Activated T-helper 9 cell treated with anti-CD3 and anti-CD28 coated beads, Interleukin-2, amount 50 U/mL, for 16 hours (primary cell): Measurements from ENCODE around the gene FCRLA.
"Not testable (repeated sequence)": the region's sequence is repeated elsewhere in the genome, so short reads cannot be mapped to it uniquely, and the experiment has no call there.

Experiments
- DNase-seq: peaks from one replicate; pipeline ENCODE4 v3.0.0-alpha.2; 2020; ENCODE audit warnings: low read depth

Gene FCRLA, protein sequence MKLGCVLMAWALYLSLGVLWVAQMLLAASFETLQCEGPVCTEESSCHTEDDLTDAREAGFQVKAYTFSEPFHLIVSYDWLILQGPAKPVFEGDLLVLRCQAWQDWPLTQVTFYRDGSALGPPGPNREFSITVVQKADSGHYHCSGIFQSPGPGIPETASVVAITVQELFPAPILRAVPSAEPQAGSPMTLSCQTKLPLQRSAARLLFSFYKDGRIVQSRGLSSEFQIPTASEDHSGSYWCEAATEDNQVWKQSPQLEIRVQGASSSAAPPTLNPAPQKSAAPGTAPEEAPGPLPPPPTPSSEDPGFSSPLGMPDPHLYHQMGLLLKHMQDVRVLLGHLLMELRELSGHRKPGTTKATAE

GRCh38 chr1:161706482-161707347 is at the start of gene FCRLA:
Gene FCRLA (plus strand): TSS chr1:161707229. CDS start chr1:161707265, 36 bp downstream.
- DNase-seq, result no peak

GRCh38 chr1:161658524-161658923 is 48.5 kb upstream of the FCRLA start:
- not testable (repeated sequence) for DNase-seq

DNA sequence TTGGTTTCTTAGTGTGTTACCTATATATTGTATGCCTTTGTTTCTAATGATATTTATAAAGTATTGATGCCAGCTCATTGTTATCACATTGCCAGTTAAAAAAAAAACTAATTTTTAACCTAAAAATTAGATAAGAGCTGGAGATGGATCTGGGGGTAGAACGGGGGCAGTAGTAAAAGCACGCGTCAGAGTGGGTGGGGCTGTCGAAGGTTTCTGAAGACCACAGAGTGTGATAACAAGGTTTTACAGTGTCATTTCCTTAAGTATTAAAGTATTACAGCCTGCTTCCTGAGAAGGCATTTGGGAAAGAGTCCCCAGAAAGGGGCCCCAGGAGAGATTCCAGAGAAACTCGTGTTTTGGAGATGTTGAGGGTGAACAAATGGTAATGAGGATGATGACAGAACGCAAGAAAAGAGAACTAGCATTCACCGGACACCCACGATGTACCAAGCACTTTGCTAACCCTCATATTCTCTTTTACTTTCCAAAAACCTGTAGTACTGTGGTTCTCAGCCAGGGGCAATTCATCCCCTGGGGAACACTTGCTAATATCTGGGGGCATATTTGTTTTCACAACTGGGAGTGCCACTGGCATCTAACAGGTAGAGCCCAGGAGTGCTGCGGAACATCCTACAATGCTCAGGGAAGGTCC is 45.2 kb upstream of the FCRLA start:
- not testable (repeated sequence) for DNase-seq

DNA sequence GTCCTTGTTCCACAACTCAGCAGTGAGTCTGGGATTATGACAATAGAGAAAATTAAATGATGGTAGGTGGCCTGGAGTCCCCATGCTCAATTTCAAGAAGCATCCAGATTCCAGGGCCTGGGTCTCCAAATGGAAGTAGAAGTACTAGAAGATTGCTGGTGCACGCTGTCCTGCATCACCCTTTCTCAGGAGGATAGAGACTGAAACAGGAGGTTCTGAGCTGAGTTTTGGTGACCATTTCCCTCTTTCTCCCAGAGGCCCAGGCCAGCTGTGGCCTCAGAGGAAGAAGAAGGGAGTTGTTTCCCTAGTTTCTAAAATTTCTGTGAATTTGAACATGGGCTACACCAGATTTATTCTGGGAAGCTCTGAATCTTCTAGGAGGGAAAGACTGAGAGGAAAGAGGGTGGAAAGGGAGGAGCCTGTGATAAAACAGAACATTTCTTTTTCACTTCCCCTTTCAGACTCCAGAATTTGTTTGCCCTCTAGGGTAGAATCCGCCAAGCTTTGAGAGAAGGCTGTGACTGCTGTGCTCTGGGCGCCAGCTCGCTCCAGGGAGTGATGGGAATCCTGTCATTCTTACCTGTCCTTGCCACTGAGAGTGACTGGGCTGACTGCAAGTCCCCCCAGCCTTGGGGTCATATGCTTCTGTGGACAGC is 44.2 kb upstream of the FCRLA start, which contains the start of gene FCGR2B:
TSS of gene FCGR2B (plus strand) at position 460 of the 656 bp plus-strand sequence. CDS start at position 559, 99 bp downstream.
- not testable (repeated sequence) for DNase-seq

- DNase-seq, result not testable (repeated sequence)
Observed at GRCh38 chr1:161663569-161663968, 43.5 kb upstream of the FCRLA start.

- DNase-seq, result not testable (repeated sequence)
Observed at GRCh38 chr1:161664689-161665088, 42.3 kb upstream of the FCRLA start.

- DNase-seq, result not testable (repeated sequence)
Observed at GRCh38 chr1:161671045-161672020, 35.7 kb upstream of the FCRLA start.

DNA sequence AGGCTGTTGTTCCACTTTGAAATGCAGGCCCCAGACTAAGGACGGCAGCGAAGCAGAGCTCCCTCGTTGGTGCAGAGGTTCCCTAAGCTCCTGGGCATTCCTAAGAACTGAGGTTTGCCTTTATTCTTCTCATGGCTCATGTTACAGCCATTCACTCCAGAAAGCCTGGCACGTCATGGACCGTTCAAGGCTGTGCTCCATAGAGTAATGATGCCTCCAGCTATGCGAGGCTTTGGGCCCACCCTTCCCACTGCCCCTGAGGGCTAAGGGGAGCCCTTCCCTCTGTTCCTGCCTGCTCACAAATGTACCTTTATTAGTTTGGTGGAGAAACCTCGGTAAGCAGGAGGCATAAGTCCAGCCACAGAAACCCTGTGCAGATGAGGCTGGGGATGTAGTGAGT is 33.6 kb upstream of the FCRLA start:
- not testable (repeated sequence) for DNase-seq

GRCh38 chr1:161674447-161674846 is 32.6 kb upstream of the FCRLA start:
- DNase-seq, result not testable (repeated sequence)

GRCh38 chr1:161674908-161675307 is 32.1 kb upstream of the FCRLA start:
- DNase-seq, result not testable (repeated sequence)

GRCh38 chr1:161676441-161676840 is 30.6 kb upstream of the FCRLA start:
- DNase-seq, result no peak

DNA sequence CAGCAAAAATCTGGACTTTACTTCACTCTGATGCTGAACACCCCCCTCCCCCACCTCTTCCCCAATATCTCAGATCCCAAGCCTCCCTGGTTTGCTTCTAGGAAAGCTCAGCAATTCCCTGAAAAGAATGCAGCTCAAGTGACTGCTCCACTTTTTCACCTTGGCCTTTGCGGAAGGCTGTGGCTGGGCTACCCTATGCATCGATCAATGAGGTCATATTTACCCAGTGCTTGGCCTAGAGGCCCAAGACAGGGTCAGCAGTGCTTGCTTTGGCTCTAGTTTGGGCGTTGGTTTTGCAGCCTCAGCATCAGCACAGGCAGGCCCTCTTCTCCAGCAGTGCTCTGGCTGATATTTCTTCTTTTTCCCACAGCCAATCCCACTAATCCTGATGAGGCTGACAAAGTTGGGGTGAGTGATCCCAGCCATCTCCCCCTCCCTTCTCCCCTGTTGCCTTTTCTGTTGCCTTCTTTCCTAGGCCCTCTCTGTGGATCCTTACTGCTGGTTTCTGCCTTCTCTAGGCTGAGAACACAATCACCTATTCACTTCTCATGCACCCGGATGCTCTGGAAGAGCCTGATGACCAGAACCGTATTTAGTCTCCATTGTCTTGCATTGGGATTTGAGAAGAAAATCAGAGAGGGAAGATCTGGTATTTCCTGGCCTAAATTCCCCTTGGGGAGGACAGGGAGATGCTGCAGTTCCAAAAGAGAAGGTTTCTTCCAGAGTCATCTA is 29.9 kb upstream of the FCRLA start:
- DNase-seq, result no peak

DNA sequence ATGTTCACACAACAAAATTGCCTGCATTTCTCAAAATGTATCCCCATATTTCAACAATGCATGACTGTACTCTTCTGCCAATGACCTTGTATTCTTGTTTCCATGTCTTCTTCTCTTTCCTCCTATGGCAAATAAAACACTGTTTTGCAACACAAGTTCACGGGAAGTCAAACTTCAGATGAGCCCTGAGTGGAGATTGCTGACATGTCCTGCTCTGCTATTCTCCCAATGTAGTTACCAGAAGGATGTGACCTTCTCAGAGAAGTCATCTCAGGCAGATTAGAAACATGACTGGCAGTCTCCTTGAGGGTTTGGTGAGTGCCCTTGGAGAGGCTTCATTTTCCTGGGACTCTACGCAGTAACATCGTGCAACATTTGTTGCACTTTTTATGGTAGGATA is 28.5 kb upstream of the FCRLA start:
- DNase-seq, result no peak

GRCh38 chr1:161681879-161682278 is 25.1 kb upstream of the FCRLA start:
- DNase-seq, result no peak

GRCh38 chr1:161688946-161689345 is 18.1 kb upstream of the FCRLA start:
- no peak for DNase-seq

- DNase-seq, result no peak
Observed at GRCh38 chr1:161691846-161692245, 15.2 kb upstream of the FCRLA start.

GRCh38 chr1:161693020-161693712 is 13.9 kb upstream of the FCRLA start:
- not testable (repeated sequence) for DNase-seq

DNA sequence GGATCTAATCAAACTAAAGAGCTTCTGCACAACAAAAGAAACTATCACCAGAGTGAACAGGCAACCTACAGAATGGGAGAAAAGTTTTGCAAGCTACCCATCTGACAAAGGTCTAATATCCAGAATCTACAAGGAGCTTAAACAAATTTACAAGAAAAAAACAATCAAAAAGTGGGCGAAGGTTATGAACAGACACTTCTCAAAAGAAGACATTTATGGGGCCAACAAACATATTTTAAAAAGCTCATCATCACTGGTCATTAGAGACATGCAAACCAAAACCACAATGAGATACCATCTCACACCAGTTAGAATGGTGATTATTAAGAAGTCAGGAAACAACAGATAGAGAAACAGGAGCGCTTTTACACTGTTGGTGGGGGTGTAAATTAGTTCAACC is 8.7 kb upstream of the FCRLA start:
- DNase-seq, result not testable (repeated sequence)

- DNase-seq, result no peak
Observed at GRCh38 chr1:161702250-161702649, 4.8 kb upstream of the FCRLA start.
